GM19239 (cell line): ENCODE results near the gene TMEM89.

Source experiments
- DNase-seq: peaks from one replicate; pipeline ENCODE4 v3.0.0; 2011; ENCODE audit warnings: low spot score; ENCODE audit not compliant: insufficient read length
- FAIRE-seq: peaks from 2 replicates; lab custom pipeline; 2011; peaks lifted over from hg19 to GRCh38; lab: Jason Lieb, UNC

The TMEM89 gene

GRCh38 chr3:48593337-48593736 is 28.2 kb downstream of the TMEM89 start:
- FAIRE-seq = no peak
- DNase-seq = no peak

GRCh38 chr3:48592519-48593087 is 29.0 kb downstream of the TMEM89 start:
- FAIRE-seq (no peak), DNase-seq (no peak)

DNA sequence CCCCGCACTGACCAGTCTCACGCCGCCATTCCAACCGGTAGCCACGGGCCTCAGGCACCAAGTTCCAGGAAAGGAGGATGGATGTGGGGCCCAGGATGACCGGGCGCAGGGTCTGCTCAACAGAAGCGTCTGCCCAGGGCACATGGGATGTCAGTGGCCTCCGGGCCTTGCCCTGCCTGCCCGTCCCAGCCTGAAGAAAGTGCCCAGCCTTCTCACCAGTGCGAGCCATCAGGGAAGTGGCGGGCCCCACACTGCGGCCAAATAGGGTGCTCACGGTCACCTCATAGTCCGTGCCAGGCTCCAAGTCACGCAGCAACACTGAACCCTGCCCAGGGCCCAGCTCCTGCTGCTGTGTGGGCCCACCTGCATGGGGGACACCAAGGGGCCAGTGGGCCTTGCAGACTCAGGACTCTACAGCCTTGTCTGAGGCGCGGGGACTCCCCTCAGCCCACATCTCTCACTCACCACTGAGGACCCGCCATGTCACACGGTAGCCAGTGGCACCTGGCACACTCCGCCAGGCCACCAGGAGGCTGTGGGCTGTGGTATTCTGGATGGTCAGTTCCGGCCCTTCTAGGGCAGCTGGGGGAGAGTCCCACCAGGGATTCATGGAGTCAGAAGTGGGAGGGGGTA is 29.6 kb downstream of the TMEM89 start:
- no peak for FAIRE-seq
- DNase-seq = no peak

GRCh38 chr3:48591436-48591835 is 30.1 kb downstream of the TMEM89 start:
- no peak for DNase-seq
- FAIRE-seq = no peak

DNA sequence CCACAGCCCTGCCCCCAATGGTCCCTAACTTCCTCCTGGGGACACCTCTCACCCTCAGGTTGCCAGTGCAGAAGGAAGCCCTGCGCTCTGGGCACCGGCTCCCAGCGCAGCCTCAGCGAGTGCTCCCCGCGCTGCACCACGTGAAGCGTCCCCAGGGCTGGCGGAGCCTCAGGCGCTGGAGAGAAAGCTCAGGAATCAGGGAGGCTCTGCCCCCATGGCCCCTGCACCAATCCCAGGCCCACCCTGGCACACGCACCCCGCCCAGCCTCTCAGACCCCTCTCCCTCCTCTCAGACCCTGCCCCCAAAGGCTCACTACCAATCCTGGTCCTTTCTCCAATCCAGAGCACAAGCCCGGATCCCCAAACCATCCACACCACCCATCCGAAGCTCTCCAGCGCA is 33.3 kb downstream of the TMEM89 start:
- DNase-seq (no peak), FAIRE-seq (no peak)

DNA sequence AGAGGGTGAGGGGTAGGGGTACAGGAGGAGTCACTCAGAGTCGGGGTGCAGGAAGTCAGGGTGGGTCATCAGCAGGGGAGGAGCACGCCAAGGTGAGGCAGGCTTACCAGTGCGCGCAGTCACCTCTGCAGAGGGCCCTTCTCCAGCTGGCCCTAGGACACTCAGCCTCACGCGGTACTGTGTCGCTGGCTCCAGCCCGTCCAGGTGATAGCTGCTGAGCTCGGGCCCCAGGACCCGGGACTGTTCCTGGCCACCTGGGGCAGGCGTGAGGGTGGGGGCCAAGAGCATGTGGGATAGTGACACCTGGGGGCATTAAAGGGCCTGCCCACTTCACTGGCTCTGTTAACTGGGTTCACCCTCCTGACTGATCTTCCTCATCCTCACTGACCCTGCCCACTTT is 33.9 kb downstream of the TMEM89 start:
- FAIRE-seq = no peak

DNA sequence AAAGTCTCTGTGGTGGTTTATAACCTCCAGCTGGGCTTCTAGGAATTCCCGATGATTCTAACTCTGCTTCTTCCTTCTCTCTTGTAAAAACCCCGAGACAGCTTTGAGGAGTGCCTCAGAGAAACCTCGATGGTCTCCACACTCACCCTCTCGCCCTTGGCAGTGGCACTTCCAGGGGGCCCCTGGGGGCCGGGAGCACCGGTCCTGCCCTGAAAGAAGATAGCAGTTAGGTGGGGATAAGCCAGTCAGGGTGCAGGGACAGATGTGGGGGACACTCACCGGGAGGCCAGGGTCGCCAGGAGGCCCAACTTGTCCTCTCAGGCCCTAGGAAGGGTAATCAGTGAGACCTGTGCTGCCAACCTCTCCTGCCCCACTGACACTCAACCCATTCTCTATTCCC is 36.2 kb downstream of the TMEM89 start:
- FAIRE-seq (no peak), DNase-seq (no peak)

More for the DNA sequence above, 33.9 kb downstream of the TMEM89 start:
- DNase-seq = no peak

DNA sequence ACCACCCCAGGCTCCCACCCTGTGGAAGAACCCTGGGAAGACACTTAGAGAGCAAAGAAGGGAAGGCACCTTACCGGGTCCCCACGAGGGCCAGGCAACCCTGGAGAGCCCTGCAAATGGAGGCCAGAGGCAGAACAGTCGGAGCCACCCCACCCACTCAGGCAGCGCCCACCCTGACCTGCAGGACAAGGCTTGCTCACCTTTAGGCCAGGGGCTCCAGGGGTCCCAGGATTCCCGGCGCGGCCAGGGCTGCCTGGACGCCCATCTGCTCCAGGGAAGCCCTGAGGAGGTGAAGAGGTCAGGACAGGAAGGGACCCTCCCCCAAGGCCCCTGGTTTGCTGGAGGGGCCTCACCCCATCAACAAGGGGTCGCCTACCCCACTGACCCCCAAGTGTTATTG is 36.7 kb downstream of the TMEM89 start:
- DNase-seq (no peak), FAIRE-seq (no peak)

GRCh38 chr3:48581621-48582481 is 39.7 kb downstream of the TMEM89 start:
- DNase-seq (no peak), FAIRE-seq (no peak)

DNA sequence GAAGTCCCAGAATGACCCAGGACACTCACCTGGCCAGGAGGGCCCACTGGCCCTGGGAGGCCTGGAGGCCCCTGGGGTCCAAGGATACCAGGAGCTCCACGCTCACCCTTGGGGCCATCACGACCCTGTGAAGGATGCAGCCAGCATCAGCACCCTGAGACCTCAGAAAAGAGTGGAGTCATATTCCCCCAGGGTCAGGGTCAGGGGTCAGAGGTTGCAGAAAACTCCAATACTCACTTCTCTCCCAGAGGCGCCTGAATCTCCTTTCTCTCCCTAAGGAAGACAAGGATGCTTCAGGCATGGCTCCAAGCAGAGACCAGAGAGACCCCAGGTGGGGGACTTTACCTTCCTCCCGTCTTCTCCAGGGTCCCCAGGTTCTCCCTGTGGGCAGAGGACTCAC is 44.9 kb downstream of the TMEM89 start:
- FAIRE-seq (no peak), DNase-seq (no peak)

DNA sequence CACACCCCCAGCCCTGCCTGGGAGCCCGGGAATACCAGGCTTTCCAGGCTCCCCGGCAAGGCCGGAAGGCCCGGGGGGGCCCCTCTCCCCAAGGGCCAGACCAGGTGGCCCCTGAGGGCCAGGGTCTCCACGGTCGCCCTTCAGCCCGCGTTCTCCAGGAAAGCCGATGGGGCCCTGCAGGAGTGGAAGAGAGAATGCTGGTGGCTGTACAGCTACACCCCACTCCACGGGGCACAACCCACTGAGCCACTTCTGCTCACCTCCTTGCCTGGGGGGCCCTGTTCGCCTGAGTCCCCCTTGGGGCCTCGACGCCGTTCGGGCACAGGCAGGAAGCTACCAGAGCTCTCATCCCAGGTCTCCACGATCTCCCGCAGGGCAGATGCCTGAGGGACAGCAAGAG is 46.2 kb downstream of the TMEM89 start:
- DNase-seq (no peak), FAIRE-seq (no peak)

GRCh38 chr3:48573973-48574585 is 47.5 kb downstream of the TMEM89 start:
- DNase-seq = no peak
- FAIRE-seq = no peak

DNA sequence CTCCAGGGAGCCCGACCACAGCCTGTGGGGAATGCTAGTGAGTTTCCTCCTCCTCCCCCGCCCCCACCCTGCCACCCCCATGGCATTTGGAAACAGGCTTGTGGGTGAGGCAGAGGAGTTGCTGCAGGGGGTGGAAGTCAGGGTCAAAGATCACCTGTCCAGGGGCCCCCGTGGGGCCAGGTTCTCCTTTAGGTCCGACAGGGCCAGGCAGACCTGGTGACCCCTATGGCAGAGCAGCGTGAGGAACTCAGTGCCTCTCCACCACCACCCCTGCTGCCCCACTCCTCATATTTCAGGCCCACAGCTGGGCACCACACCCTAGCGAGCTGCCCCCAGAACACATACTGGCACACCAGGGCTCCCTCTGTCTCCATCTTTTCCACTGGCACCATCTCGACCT is 49.1 kb downstream of the TMEM89 start:
- FAIRE-seq = no peak
- no peak for DNase-seq

DNA sequence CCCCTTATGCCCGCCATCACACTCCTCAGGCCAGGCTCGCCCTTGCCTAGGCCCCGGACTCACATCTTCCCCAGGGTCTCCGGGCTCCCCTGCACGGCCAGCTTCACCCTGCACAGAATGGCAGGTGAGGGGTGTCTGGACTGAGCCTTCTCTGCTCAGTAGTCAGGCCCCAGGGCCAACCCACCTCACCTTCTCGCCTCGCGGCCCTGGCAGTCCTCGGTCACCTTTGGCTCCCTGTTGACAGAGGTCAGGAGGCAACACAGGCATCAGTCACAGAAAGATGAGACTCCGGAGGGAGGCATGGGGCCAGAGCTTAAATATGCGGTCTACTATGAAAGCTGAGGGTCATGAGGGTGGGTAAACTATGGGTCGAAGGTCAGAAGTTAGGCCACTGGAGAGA is 49.6 kb downstream of the TMEM89 start:
- FAIRE-seq (no peak), DNase-seq (no peak)
